Bronchial epithelial cell (primary cell): ENCODE measurements around the gene GFRA4. TPM values are rescaled to one million over a fixed set of nuclear protein-coding genes. Genes with fewer than 3 reads are reported as not detected.

ENCODE experiments used
- DNase-seq: peaks from one replicate; pipeline ENCODE4 v3.0.0-alpha.2; 2010; ENCODE audit warnings: low read depth
- FAIRE-seq: peaks from 2 replicates; lab custom pipeline; 2011; peaks lifted over from hg19 to GRCh38; lab: Jason Lieb, UNC
- H3K27me3 ChIP-seq: 2 replicates; pipeline ENCODE4 v1.5.1; 2011; ENCODE audit warnings: low read length; ENCODE audit not compliant: control insufficient read depth, insufficient read depth
- H3K36me3 ChIP-seq: 2 replicates; pipeline ENCODE4 v1.5.1; 2011; ENCODE audit warnings: low read length; ENCODE audit not compliant: control insufficient read depth, insufficient read depth
- H3K4me3 ChIP-seq: 2 replicates; pipeline ENCODE4 v1.5.1; 2011; ENCODE audit warnings: mild to moderate bottlenecking, low read depth, low read length, control low read depth
- total RNA-seq: library from RNA; depleted of rRNA; stranded (reverse); fragments of >200 nt; gene quantifications from 2 replicates; pipeline ENCODE4 v1.2.1, GENCODE V29; 2014
- TF ChIP-seq, protein P1 (sequence below): IDR thresholded peaks from 2 replicates; pipeline ENCODE4 v1.5.1; 2011; ENCODE audit warnings: mild to moderate bottlenecking, moderate library complexity, low read length, control low read depth, inconsistent platforms; ENCODE audit not compliant: insufficient read depth, severe bottlenecking

Gene GFRA4
- total RNA-seq, 1 donor from 2014 or later, result not detected

DNA sequence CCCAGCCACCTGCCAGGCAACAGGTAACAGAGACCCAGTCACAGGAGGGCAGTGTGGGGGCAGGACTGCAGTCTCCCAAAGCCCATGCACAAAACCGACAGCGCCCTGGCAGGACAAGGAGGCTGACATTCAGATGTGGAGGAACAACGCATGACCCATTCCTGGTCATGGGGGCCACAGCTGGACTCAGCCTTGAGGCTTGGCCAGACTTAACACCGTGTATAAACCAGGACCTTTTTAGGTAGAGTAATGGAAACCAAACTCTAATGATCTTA is 8.1 kb downstream of the GFRA4 start:
- no peak for FAIRE-seq
- H3K36me3 ChIP-seq, result no peaks in the 10 kb centered on the region
- no peak for DNase-seq
- H3K27me3 ChIP-seq, result peaks cover 7% of the 10 kb centered on the region
- TF ChIP-seq, protein P1, sequence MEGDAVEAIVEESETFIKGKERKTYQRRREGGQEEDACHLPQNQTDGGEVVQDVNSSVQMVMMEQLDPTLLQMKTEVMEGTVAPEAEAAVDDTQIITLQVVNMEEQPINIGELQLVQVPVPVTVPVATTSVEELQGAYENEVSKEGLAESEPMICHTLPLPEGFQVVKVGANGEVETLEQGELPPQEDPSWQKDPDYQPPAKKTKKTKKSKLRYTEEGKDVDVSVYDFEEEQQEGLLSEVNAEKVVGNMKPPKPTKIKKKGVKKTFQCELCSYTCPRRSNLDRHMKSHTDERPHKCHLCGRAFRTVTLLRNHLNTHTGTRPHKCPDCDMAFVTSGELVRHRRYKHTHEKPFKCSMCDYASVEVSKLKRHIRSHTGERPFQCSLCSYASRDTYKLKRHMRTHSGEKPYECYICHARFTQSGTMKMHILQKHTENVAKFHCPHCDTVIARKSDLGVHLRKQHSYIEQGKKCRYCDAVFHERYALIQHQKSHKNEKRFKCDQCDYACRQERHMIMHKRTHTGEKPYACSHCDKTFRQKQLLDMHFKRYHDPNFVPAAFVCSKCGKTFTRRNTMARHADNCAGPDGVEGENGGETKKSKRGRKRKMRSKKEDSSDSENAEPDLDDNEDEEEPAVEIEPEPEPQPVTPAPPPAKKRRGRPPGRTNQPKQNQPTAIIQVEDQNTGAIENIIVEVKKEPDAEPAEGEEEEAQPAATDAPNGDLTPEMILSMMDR, result no peak
- no peak overlapping the region for H3K4me3 ChIP-seq

DNA sequence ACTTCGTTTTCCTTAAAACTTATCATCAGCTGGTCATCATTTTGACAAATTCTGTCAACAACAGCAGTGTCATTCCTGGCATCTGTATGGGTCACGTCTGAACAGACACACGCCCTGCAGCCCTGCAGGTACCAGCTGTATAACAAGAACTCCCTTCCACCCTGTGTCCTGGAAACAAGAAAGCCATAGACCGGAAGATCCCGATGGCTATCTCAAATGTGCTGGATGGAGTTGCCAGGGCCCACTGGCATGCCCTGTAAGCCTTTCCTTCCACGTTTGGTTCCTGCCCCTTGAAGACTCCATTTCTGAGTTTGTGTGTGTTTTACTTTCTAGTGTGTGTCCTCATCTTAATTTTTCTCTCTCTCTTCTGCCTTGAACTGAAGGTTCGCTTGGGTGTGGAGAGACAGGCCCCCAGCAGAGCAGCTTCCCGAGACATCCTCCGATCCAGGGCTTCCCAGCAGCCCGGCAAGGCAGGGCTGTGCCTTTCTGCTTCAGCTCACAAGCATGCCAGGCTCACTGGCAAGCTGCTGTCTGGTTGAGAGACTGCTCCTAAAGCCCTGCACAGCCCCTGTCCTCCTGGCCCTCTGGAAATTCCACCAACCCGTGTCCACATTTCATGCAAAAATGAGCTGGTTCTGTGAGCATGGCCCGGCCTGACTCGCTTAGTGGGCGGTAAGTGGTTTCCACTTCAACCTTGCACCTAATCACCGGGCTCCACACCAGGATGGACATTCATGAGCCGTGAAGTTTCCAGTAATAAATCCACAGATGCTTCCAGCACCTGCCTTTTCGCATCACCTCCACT is 8.7 kb downstream of the GFRA4 start:
- H3K27me3 ChIP-seq, result peaks cover 2% of the 10 kb centered on the region
- TF ChIP-seq, protein P1, result no peak
- H3K36me3 ChIP-seq, result peaks cover 1% of the 10 kb centered on the region
- no peak overlapping the region for H3K4me3 ChIP-seq
- DNase-seq (no peak), FAIRE-seq (no peak)

DNA sequence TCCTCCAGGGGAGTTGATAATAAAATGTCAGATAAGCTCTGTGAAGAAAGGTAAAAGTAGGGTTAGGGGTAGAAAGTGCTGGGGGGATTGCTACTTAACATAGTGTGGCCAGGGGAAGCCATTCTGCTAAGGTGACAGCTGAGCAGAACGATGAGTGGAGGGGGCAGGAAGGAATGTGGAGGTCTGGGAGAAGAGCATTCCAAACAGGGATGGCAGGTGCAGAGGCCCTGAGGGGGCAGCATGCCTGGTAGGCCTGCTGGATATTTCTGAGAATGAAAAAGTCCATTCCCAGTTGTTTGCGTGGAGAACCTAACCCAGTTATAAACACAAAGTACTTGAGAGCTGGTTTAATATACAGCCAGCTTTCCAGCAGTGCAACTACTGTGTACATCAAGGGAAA is 9.3 kb downstream of the GFRA4 start:
- H3K4me3 ChIP-seq, result no peak overlapping the region
- FAIRE-seq (no peak), DNase-seq (no peak)
- TF ChIP-seq, protein P1, result no peak
- H3K36me3 ChIP-seq, result peaks cover 1% of the 10 kb centered on the region
- peaks cover 2% of the 10 kb centered on the region for H3K27me3 ChIP-seq

DNA sequence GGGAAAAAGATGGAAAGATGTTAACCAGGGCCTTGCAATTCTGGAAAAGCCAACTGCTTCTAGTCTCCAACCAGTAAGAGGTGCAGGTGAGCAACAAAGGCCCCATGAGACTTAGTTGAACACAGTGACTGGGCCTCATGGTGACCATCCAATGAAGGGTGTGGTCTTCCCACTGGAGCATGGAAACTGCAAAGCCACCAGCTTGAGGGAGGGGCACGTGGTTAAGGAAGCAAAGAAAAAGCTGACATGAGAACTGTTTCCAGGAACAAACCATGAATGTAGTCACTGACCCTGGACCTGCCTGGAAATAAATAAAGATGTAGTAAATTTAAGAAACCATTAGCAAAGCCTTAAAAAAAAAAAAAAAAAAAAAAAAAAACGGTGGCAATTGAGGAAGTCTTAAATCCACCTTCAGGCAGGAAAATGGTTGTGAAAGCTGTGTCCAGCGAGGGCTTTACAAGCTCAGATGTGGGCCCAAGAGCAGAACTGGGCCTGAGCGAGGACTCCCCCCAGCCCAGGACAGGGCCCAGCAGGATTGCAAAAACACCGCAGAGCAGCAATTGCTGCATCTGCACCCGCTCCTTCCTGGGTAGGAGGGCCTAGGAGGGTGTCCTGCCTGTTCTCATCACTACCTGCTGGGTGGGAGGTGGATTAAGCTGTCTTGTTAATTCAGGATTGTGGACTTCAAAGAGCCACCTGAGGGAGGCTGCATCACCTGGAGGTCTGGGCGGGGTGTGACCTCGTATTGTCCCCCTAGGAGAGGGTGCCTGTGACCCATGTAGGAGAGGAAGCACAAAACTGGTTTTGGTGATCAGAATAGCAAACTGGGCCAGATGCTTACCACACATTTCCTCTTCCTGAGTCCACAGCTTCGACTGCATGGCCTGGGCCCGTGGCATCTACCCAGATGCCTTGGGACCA is 10.3 kb downstream of the GFRA4 start:
- TF ChIP-seq, protein P1, result no peak
- H3K27me3 ChIP-seq, result peaks cover under 1% of the 10 kb centered on the region
- DNase-seq (no peak), FAIRE-seq (no peak)
- H3K36me3 ChIP-seq, result peaks cover 2% of the 10 kb centered on the region
- H3K4me3 ChIP-seq, result no peak overlapping the region

DNA sequence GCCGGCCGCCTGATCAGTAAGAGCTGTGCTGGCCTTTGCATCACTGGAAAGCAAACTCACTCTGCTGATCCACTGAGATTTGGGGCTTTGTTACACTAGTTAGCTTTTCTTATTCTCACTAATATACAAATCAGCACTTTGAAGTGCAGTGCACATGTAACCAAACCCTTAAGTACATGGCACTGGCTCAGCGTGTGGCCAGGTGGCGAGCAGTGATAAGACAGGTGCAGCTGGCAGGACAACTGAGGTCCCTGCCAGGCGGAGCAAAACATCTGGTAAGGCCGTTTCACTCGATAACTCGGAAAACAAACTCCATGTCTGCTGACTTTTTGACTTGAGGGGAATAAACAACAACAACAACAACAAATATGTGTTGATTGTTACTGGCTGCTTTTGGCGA is 11.0 kb downstream of the GFRA4 start:
- TF ChIP-seq, protein P1, result no peak
- H3K36me3 ChIP-seq, result peaks cover 3% of the 10 kb centered on the region
- no peak overlapping the region for H3K4me3 ChIP-seq
- H3K27me3 ChIP-seq, result no peaks in the 10 kb centered on the region
- FAIRE-seq, result no peak
- no peak for DNase-seq
